Subcutaneous abdominal adipose tissue (tissue), 5 donors: ENCODE measurements around the gene GPC6.

Experiments
- H3K27ac ChIP-seq: one replicate; pipeline ENCODE4 v1.7.0; 2013; ENCODE audit warnings: low read depth, mild to moderate bottlenecking, inconsistent platforms, low read length, moderate library complexity
- H3K27me3 ChIP-seq, 5 donors: one replicate each; pipeline ENCODE4 v1.7.0; 2013; ENCODE audit warnings: low read length in 5 of 5, inconsistent platforms in 1 of 5; ENCODE audit not compliant: control insufficient read depth in 5 of 5, insufficient read depth in 4 of 5
- H3K36me3 ChIP-seq, 5 donors: one replicate each; pipeline ENCODE4 v1.7.0; 2013; ENCODE audit warnings: low read length in 5 of 5; ENCODE audit not compliant: control insufficient read depth in 5 of 5, insufficient read depth in 5 of 5
- H3K4me1 ChIP-seq, 5 donors: one replicate each; pipeline ENCODE4 v1.7.0; 2013; ENCODE audit warnings: low read length in 5 of 5, mild to moderate bottlenecking in 3 of 5, moderate library complexity in 1 of 5; ENCODE audit not compliant: control insufficient read depth in 5 of 5, insufficient read depth in 5 of 5
- H3K4me3 ChIP-seq, 5 donors: one replicate each; pipeline ENCODE4 v1.7.0; 2013; ENCODE audit warnings: low read length in 5 of 5, low read depth in 1 of 5
- H3K9ac ChIP-seq, 5 donors: one replicate each; pipeline ENCODE4 v1.7.0; 2013; ENCODE audit warnings: low read length in 5 of 5, mild to moderate bottlenecking in 4 of 5, moderate library complexity in 3 of 5
- H3K9me3 ChIP-seq, 5 donors: one replicate each; pipeline ENCODE4 v1.7.0; 2013; ENCODE audit warnings: low read length in 5 of 5; ENCODE audit not compliant: control insufficient read depth in 5 of 5
- donor health status: healthy.
- donor health status: healthy.
- donor health status: healthy.
- donor health status: healthy.
- donor health status: healthy.

The GPC6 gene

GRCh38 chr13:94399812-94400211, 1173.2 kb downstream of the GPC6 start:
- Histone ChIP-seq H3K9ac (no peak overlapping the region), H3K36me3 (peaks cover 0 to 6% (median 0%) of the 10 kb centered on the region in 5 donors), H3K27ac (no peak overlapping the region), H3K4me3 (no peak overlapping the region), H3K4me1 (no peaks in the 10 kb centered on the region), H3K27me3 (no peaks in the 10 kb centered on the region), H3K9me3 (no peaks in the 10 kb centered on the region)

- Histone ChIP-seq H3K9ac (no peak overlapping the region), H3K4me3 (no peak overlapping the region), H3K36me3 (peaks cover 0 to 6% (median 0%) of the 10 kb centered on the region in 5 donors), H3K4me1 (no peaks in the 10 kb centered on the region), H3K27me3 (no peaks in the 10 kb centered on the region), H3K9me3 (no peaks in the 10 kb centered on the region), H3K27ac (no peak overlapping the region)
These were observed 1174.3 kb downstream of the GPC6 start for GRCh38 chr13:94400874-94401273.

- Histone ChIP-seq H3K4me3 (no peak overlapping the region), H3K9me3 (no peaks in the 10 kb centered on the region), H3K36me3 (peaks cover 0 to 2% (median 0%) of the 10 kb centered on the region in 5 donors), H3K27me3 (no peaks in the 10 kb centered on the region), H3K27ac (no peak overlapping the region), H3K4me1 (peaks cover 0 to 6% (median 0%) of the 10 kb centered on the region in 5 donors), H3K9ac (no peak overlapping the region)
These were observed 1181.9 kb downstream of the GPC6 start for GRCh38 chr13:94408314-94409036.

GRCh38 chr13:94411747-94412146, 1185.1 kb downstream of the GPC6 start:
- no peaks in the 10 kb centered on the region for H3K9me3 ChIP-seq

GRCh38 chr13:94412870-94413597, 1186.4 kb downstream of the GPC6 start:
- Histone ChIP-seq H3K27me3 (peaks cover 0 to 4% (median 0%) of the 10 kb centered on the region in 5 donors), H3K4me3 (no peak overlapping the region), H3K9ac (no peak overlapping the region), H3K9me3 (no peaks in the 10 kb centered on the region), H3K27ac (no peak overlapping the region), H3K36me3 (no peaks in the 10 kb centered on the region), H3K4me1 (peaks cover 0 to 6% (median 0%) of the 10 kb centered on the region in 5 donors)

More at GRCh38 chr13:94411747-94412146, 1185.1 kb downstream of the GPC6 start:
- Histone ChIP-seq H3K27ac (no peak overlapping the region), H3K4me3 (no peak overlapping the region), H3K36me3 (no peaks in the 10 kb centered on the region), H3K27me3 (peaks cover 0 to 4% (median 0%) of the 10 kb centered on the region in 5 donors), H3K9ac (no peak overlapping the region), H3K4me1 (peaks cover 0 to 6% (median 0%) of the 10 kb centered on the region in 5 donors)

- no peak overlapping the region for H3K27ac ChIP-seq
- no peak overlapping the region for H3K4me3 ChIP-seq
- H3K9me3 ChIP-seq, result no peaks in the 10 kb centered on the region
- no peaks in the 10 kb centered on the region for H3K36me3 ChIP-seq
- peaks cover 0 to 6% (median 0%) of the 10 kb centered on the region in 5 donors for H3K4me1 ChIP-seq
- H3K27me3 ChIP-seq, result peaks cover 0 to 4% (median 0%) of the 10 kb centered on the region in 5 donors
- no peak overlapping the region for H3K9ac ChIP-seq
These were observed 1187.0 kb downstream of the GPC6 start for GRCh38 chr13:94413598-94413944.

- no peak overlapping the region for H3K27ac ChIP-seq
- H3K36me3 ChIP-seq, result no peaks in the 10 kb centered on the region
- H3K27me3 ChIP-seq, result peaks cover 0 to 4% (median 0%) of the 10 kb centered on the region in 5 donors
- peaks cover 0 to 6% (median 0%) of the 10 kb centered on the region in 5 donors for H3K4me1 ChIP-seq
- H3K4me3 ChIP-seq, result no peak overlapping the region
- H3K9ac ChIP-seq, result no peak overlapping the region
- H3K9me3 ChIP-seq, result no peaks in the 10 kb centered on the region
These were observed 1187.5 kb downstream of the GPC6 start for GRCh38 chr13:94414141-94414540.

- no peaks in the 10 kb centered on the region for H3K36me3 ChIP-seq
- no peak overlapping the region for H3K4me3 ChIP-seq
- H3K27me3 ChIP-seq, result peaks cover 0 to 4% (median 0%) of the 10 kb centered on the region in 5 donors
- H3K27ac ChIP-seq, result no peak overlapping the region
- H3K9ac ChIP-seq, result no peak overlapping the region
- no peaks in the 10 kb centered on the region for H3K9me3 ChIP-seq
- H3K4me1 ChIP-seq, result peaks cover 0 to 6% (median 0%) of the 10 kb centered on the region in 5 donors
These were observed 1188.1 kb downstream of the GPC6 start for GRCh38 chr13:94414708-94415107.

GRCh38 chr13:94415500-94416237, 1189.1 kb downstream of the GPC6 start:
- Histone ChIP-seq H3K27me3 (peaks cover 0 to 4% (median 0%) of the 10 kb centered on the region in 5 donors), H3K4me1 (peaks cover 0 to 6% (median 0%) of the 10 kb centered on the region in 5 donors), H3K36me3 (no peaks in the 10 kb centered on the region), H3K27ac (no peak overlapping the region), H3K4me3 (no peak overlapping the region), H3K9ac (no peak overlapping the region), H3K9me3 (no peaks in the 10 kb centered on the region)
